Measurements from ENCODE around the gene ADH1C. TPM values are rescaled to one million over a fixed set of nuclear protein-coding genes. Genes with fewer than 3 reads are reported as not detected.
"Not testable (repeated sequence)": the region's sequence is repeated elsewhere in the genome, so short reads cannot be mapped to it uniquely, and the experiment has no call there.

Gene ADH1C
- total RNA-seq, 1 experiment from 2014 or later, result not detected

- no peaks in the 10 kb centered on the region for H3K36me3 ChIP-seq (ENCODE audit: control insufficient read depth, insufficient read depth, low read length)
- H3K4me3 ChIP-seq (ENCODE audit: low read depth in 2 of 2, low read length in 2 of 2), result no peak within 1 kb of the TSS
- no peaks in the 10 kb centered on the region for H3K27me3 ChIP-seq (ENCODE audit: control insufficient read depth, insufficient read depth, low read length)
- in situ Hi-C loops (cut with HindIII; ENCODE audit: low pct_unique_long_range_greater_than_20kb, low sequenced_read_pairs) (no loop called here), intact Hi-C loops (cut with micrococcal nuclease; ENCODE audit: unreplicated experiment) (no loop called here)
- BruUV-seq (replicated peaks), result no TSS peak
- no peaks in the 10 kb centered on the region for H3K9me3 ChIP-seq (ENCODE audit: control insufficient read depth, insufficient read depth, low read depth, low read length)
- POLR2A ChIA-PET, result no interaction called here
- ATAC-seq (no peak), DNase-seq (ENCODE audit: low read depth, low spot score) (no peak)
- CTCF ChIA-PET, result no interaction called here
- TF ChIP-seq, protein P1, sequence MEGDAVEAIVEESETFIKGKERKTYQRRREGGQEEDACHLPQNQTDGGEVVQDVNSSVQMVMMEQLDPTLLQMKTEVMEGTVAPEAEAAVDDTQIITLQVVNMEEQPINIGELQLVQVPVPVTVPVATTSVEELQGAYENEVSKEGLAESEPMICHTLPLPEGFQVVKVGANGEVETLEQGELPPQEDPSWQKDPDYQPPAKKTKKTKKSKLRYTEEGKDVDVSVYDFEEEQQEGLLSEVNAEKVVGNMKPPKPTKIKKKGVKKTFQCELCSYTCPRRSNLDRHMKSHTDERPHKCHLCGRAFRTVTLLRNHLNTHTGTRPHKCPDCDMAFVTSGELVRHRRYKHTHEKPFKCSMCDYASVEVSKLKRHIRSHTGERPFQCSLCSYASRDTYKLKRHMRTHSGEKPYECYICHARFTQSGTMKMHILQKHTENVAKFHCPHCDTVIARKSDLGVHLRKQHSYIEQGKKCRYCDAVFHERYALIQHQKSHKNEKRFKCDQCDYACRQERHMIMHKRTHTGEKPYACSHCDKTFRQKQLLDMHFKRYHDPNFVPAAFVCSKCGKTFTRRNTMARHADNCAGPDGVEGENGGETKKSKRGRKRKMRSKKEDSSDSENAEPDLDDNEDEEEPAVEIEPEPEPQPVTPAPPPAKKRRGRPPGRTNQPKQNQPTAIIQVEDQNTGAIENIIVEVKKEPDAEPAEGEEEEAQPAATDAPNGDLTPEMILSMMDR (IDR thresholded peaks at IDR 0.05), result no peak
- TF ChIP-seq SIN3A (IDR thresholded peaks at IDR 0.05; ENCODE audit: borderline replicate concordance, insufficient read depth, low read depth, low read length) (no peak), POLR2AphosphoS5 (IDR thresholded peaks at IDR 0.05; ENCODE audit: low read depth, low read length) (no peak), TCF7L2 (IDR thresholded peaks at IDR 0.05; ENCODE audit: low read depth, low read length) (no peak)
- TF ChIP-seq, protein P2, sequence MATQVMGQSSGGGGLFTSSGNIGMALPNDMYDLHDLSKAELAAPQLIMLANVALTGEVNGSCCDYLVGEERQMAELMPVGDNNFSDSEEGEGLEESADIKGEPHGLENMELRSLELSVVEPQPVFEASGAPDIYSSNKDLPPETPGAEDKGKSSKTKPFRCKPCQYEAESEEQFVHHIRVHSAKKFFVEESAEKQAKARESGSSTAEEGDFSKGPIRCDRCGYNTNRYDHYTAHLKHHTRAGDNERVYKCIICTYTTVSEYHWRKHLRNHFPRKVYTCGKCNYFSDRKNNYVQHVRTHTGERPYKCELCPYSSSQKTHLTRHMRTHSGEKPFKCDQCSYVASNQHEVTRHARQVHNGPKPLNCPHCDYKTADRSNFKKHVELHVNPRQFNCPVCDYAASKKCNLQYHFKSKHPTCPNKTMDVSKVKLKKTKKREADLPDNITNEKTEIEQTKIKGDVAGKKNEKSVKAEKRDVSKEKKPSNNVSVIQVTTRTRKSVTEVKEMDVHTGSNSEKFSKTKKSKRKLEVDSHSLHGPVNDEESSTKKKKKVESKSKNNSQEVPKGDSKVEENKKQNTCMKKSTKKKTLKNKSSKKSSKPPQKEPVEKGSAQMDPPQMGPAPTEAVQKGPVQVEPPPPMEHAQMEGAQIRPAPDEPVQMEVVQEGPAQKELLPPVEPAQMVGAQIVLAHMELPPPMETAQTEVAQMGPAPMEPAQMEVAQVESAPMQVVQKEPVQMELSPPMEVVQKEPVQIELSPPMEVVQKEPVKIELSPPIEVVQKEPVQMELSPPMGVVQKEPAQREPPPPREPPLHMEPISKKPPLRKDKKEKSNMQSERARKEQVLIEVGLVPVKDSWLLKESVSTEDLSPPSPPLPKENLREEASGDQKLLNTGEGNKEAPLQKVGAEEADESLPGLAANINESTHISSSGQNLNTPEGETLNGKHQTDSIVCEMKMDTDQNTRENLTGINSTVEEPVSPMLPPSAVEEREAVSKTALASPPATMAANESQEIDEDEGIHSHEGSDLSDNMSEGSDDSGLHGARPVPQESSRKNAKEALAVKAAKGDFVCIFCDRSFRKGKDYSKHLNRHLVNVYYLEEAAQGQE (IDR thresholded peaks at IDR 0.05; ENCODE audit: insufficient read depth in 1 of 2, low read depth in 2 of 2, low read length in 1 of 2), result no peak
- no peak within 1 kb of the TSS for H3K27ac ChIP-seq (ENCODE audit: low read length)
- H3K4me1 ChIP-seq (ENCODE audit: control insufficient read depth, insufficient read depth, low read length), result no peaks in the 10 kb centered on the region
Observed at GRCh38 chr4:99321241-99322191, 31.0 kb downstream of the ADH1C start, which contains the start of gene ADH1B. ADH1B (minus strand) TSS chr4:99321401; CDS start chr4:99321331, 70 bp downstream.

- CTCF ChIA-PET; ATAC-seq; BruUV-seq (replicated peaks); H3K9me3 ChIP-seq (ENCODE audit: control insufficient read depth, insufficient read depth, low read depth, low read length); H3K27me3 ChIP-seq (ENCODE audit: control insufficient read depth, insufficient read depth, low read length); DNase-seq (ENCODE audit: low read depth, low spot score); H3K27ac ChIP-seq (ENCODE audit: low read length); H3K36me3 ChIP-seq (ENCODE audit: control insufficient read depth, insufficient read depth, low read length); H3K4me3 ChIP-seq (ENCODE audit: low read depth in 2 of 2, low read length in 2 of 2); intact Hi-C loops (cut with micrococcal nuclease; ENCODE audit: unreplicated experiment); POLR2A ChIA-PET; in situ Hi-C loops (cut with HindIII; ENCODE audit: low pct_unique_long_range_greater_than_20kb, low sequenced_read_pairs); H3K4me1 ChIP-seq (ENCODE audit: control insufficient read depth, insufficient read depth, low read length): not testable (repeated sequence)
Observed at GRCh38 chr4:99317811-99318210, 34.7 kb downstream of the ADH1C start.

DNA sequence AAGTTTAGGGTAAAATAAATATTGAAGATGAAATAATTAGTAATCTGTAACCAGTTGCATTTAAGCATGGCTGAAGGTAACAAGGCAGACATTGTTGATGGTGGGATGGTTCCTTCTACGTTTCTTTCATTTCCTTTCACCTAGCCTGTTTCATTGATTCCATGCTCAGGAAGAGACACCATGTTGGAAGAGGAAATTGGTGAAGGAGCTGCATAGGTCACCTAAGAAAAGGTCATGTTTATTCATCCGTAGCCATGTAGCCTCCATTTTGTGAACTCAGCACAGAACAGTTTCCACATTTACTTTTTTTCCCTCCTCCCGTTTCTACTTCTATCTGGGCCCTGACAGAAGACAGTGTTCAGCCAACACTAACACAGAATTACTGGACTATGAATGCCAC lies 35.2 kb downstream of the ADH1C start:
- in situ Hi-C loops (cut with HindIII; ENCODE audit: low pct_unique_long_range_greater_than_20kb, low sequenced_read_pairs), result no loop called here
- Histone ChIP-seq H3K9me3 (ENCODE audit: control insufficient read depth, insufficient read depth, low read depth, low read length) (no peaks in the 10 kb centered on the region), H3K4me3 (ENCODE audit: low read depth in 2 of 2, low read length in 2 of 2) (no peak overlapping the region), H3K4me1 (ENCODE audit: control insufficient read depth, insufficient read depth, low read length) (no peaks in the 10 kb centered on the region), H3K36me3 (ENCODE audit: control insufficient read depth, insufficient read depth, low read length) (no peaks in the 10 kb centered on the region), H3K27me3 (ENCODE audit: control insufficient read depth, insufficient read depth, low read length) (no peaks in the 10 kb centered on the region), H3K27ac (ENCODE audit: low read length) (no peak overlapping the region)
- CTCF ChIA-PET, result no interaction called here
- no TSS peak for BruUV-seq (replicated peaks)
- intact Hi-C loops (cut with micrococcal nuclease; ENCODE audit: unreplicated experiment), result no loop called here
- DNase-seq (ENCODE audit: low read depth, low spot score), result no peak
- TF ChIP-seq, protein P1 (IDR thresholded peaks at IDR 0.05), result no peak
- TF ChIP-seq, protein P2 (IDR thresholded peaks at IDR 0.05; ENCODE audit: insufficient read depth in 1 of 2, low read depth in 2 of 2, low read length in 1 of 2), result no peak
- TF ChIP-seq TCF7L2 (IDR thresholded peaks at IDR 0.05; ENCODE audit: low read depth, low read length), result no peak
- TF ChIP-seq SIN3A (IDR thresholded peaks at IDR 0.05; ENCODE audit: borderline replicate concordance, insufficient read depth, low read depth, low read length), result no peak
- no peak for TF ChIP-seq POLR2AphosphoS5 (IDR thresholded peaks at IDR 0.05; ENCODE audit: low read depth, low read length)
- POLR2A ChIA-PET, result interaction anchor here (0.7 kb wide), 1 partner anchor 28 kb away, joined by 3 read pairs; no protein-coding TSS in a partner anchor
- ATAC-seq, result no peak
